ENCODE data around the gene LRRC3B.
"Not testable (repeated sequence)": the region's sequence is repeated elsewhere in the genome, so short reads cannot be mapped to it uniquely, and the experiment has no call there.

Gene LRRC3B

GRCh38 chr3:26589678-26590077 is 32.9 kb upstream of the LRRC3B start:
- no peak overlapping the region for H2BK120ac ChIP-seq (ENCODE audit: low read depth, low read length)
- no peaks in the 10 kb centered on the region for H3K79me1 ChIP-seq (ENCODE audit: low read length)
- DNase-seq, result no peak
- no peak overlapping the region for H4K5ac ChIP-seq (ENCODE audit: low read length)
- no peak overlapping the region for H4K8ac ChIP-seq (ENCODE audit: low read depth, low read length)
- H3K79me2 ChIP-seq (ENCODE audit: control insufficient read depth, insufficient read depth, low read length), result no peaks in the 10 kb centered on the region
- H2BK5ac ChIP-seq (ENCODE audit: low read length), result no peak overlapping the region
- no peaks in the 10 kb centered on the region for H3K36me3 ChIP-seq (ENCODE audit: control insufficient read depth, insufficient read depth, low read length)
- no peak overlapping the region for H3K4ac ChIP-seq (ENCODE audit: low read depth, low read length)
- H3K4me3 ChIP-seq (ENCODE audit: low read length), result no peak overlapping the region
- no peaks in the 10 kb centered on the region for H3K27me3 ChIP-seq (ENCODE audit: insufficient read depth, low read length, poor library complexity)
- H2AK5ac ChIP-seq (ENCODE audit: low read length), result no peak overlapping the region
- no peak overlapping the region for H3K9ac ChIP-seq (ENCODE audit: low read length)
- no peak overlapping the region for H2BK15ac ChIP-seq (replicated peaks; ENCODE audit: low read depth)
- H3K4me2 ChIP-seq (ENCODE audit: low read length), result no peak overlapping the region
- WGBS (ENCODE audit: extremely low coverage, insufficient coverage, low lambda C conversion rate), result no CpG with 5 or more reads among the region's 1 CpG
- no peak overlapping the region for H3K18ac ChIP-seq (ENCODE audit: low read length)
- no peak overlapping the region for H3K23ac ChIP-seq (ENCODE audit: low read length)
- no peak overlapping the region for H3K27ac ChIP-seq (ENCODE audit: low read depth, low read length)
- H3K56ac ChIP-seq (ENCODE audit: low read length), result no peak overlapping the region
- no peaks in the 10 kb centered on the region for H3K4me1 ChIP-seq (ENCODE audit: control insufficient read depth, low read depth, low read length)

- Histone ChIP-seq H3K4me3 (ENCODE audit: low read length) (no peak overlapping the region), H3K27ac (ENCODE audit: low read depth, low read length) (no peak overlapping the region), H2BK120ac (ENCODE audit: low read depth, low read length) (no peak overlapping the region), H3K79me2 (ENCODE audit: control insufficient read depth, insufficient read depth, low read length) (no peaks in the 10 kb centered on the region), H3K4me2 (ENCODE audit: low read length) (no peak overlapping the region), H3K27me3 (ENCODE audit: insufficient read depth, low read length, poor library complexity) (no peaks in the 10 kb centered on the region), H3K9ac (ENCODE audit: low read length) (no peak overlapping the region), H2BK15ac (replicated peaks; ENCODE audit: low read depth) (no peak overlapping the region), H3K56ac (ENCODE audit: low read length) (no peak overlapping the region), H4K8ac (ENCODE audit: low read depth, low read length) (no peak overlapping the region), H3K18ac (ENCODE audit: low read length) (no peak overlapping the region), H4K5ac (ENCODE audit: low read length) (no peak overlapping the region), H2BK5ac (ENCODE audit: low read length) (no peak overlapping the region), H3K4me1 (ENCODE audit: control insufficient read depth, low read depth, low read length) (no peaks in the 10 kb centered on the region), H3K36me3 (ENCODE audit: control insufficient read depth, insufficient read depth, low read length) (no peaks in the 10 kb centered on the region), H3K4ac (ENCODE audit: low read depth, low read length) (no peak overlapping the region), H2AK5ac (ENCODE audit: low read length) (no peak overlapping the region), H3K23ac (ENCODE audit: low read length) (no peak overlapping the region), H3K79me1 (ENCODE audit: low read length) (no peaks in the 10 kb centered on the region)
- DNase-seq, result no peak
- WGBS (ENCODE audit: extremely low coverage, insufficient coverage, low lambda C conversion rate), result no CpG with 5 or more reads among the region's 5 CpGs
These were observed 31.6 kb upstream of the LRRC3B start for GRCh38 chr3:26590919-26591484.

- no peak overlapping the region for H2AK5ac ChIP-seq (ENCODE audit: low read length)
- H2BK5ac ChIP-seq (ENCODE audit: low read length), result no peak overlapping the region
- no peaks in the 10 kb centered on the region for H3K79me2 ChIP-seq (ENCODE audit: control insufficient read depth, insufficient read depth, low read length)
- no peak overlapping the region for H3K4me3 ChIP-seq (ENCODE audit: low read length)
- H3K4me2 ChIP-seq (ENCODE audit: low read length), result no peak overlapping the region
- no peaks in the 10 kb centered on the region for H3K4me1 ChIP-seq (ENCODE audit: control insufficient read depth, low read depth, low read length)
- H3K79me1 ChIP-seq (ENCODE audit: low read length), result no peaks in the 10 kb centered on the region
- H3K56ac ChIP-seq (ENCODE audit: low read length), result no peak overlapping the region
- H4K8ac ChIP-seq (ENCODE audit: low read depth, low read length), result no peak overlapping the region
- no peak overlapping the region for H3K27ac ChIP-seq (ENCODE audit: low read depth, low read length)
- no peak overlapping the region for H2BK15ac ChIP-seq (replicated peaks; ENCODE audit: low read depth)
- no peaks in the 10 kb centered on the region for H3K27me3 ChIP-seq (ENCODE audit: insufficient read depth, low read length, poor library complexity)
- H3K18ac ChIP-seq (ENCODE audit: low read length), result no peak overlapping the region
- H3K4ac ChIP-seq (ENCODE audit: low read depth, low read length), result no peak overlapping the region
- no peaks in the 10 kb centered on the region for H3K36me3 ChIP-seq (ENCODE audit: control insufficient read depth, insufficient read depth, low read length)
- no peak for DNase-seq
- no peak overlapping the region for H2BK120ac ChIP-seq (ENCODE audit: low read depth, low read length)
- H3K9ac ChIP-seq (ENCODE audit: low read length), result no peak overlapping the region
- H3K23ac ChIP-seq (ENCODE audit: low read length), result no peak overlapping the region
- no peak overlapping the region for H4K5ac ChIP-seq (ENCODE audit: low read length)
- WGBS (ENCODE audit: extremely low coverage, insufficient coverage, low lambda C conversion rate), result no CpG with 5 or more reads among the region's 3 CpGs
These were observed 30.6 kb upstream of the LRRC3B start for GRCh38 chr3:26591926-26592325.

GRCh38 chr3:26592451-26592850 is 30.1 kb upstream of the LRRC3B start:
- H2BK5ac ChIP-seq (ENCODE audit: low read length), result no peak overlapping the region
- no peak overlapping the region for H3K56ac ChIP-seq (ENCODE audit: low read length)
- H2BK15ac ChIP-seq (replicated peaks; ENCODE audit: low read depth), result no peak overlapping the region
- no peak overlapping the region for H3K18ac ChIP-seq (ENCODE audit: low read length)
- H2BK120ac ChIP-seq (ENCODE audit: low read depth, low read length), result no peak overlapping the region
- no peak overlapping the region for H3K23ac ChIP-seq (ENCODE audit: low read length)
- no peak overlapping the region for H4K8ac ChIP-seq (ENCODE audit: low read depth, low read length)
- no peak overlapping the region for H2AK5ac ChIP-seq (ENCODE audit: low read length)
- DNase-seq, result no peak
- H3K9ac ChIP-seq (ENCODE audit: low read length), result no peak overlapping the region
- H3K27ac ChIP-seq (ENCODE audit: low read depth, low read length), result no peak overlapping the region
- no peaks in the 10 kb centered on the region for H3K4me1 ChIP-seq (ENCODE audit: control insufficient read depth, low read depth, low read length)
- no peak overlapping the region for H3K4ac ChIP-seq (ENCODE audit: low read depth, low read length)
- no peaks in the 10 kb centered on the region for H3K36me3 ChIP-seq (ENCODE audit: control insufficient read depth, insufficient read depth, low read length)
- no peaks in the 10 kb centered on the region for H3K79me1 ChIP-seq (ENCODE audit: low read length)
- H3K79me2 ChIP-seq (ENCODE audit: control insufficient read depth, insufficient read depth, low read length), result no peaks in the 10 kb centered on the region
- WGBS (ENCODE audit: extremely low coverage, insufficient coverage, low lambda C conversion rate), result no CpG with 5 or more reads among the region's 4 CpGs
- no peaks in the 10 kb centered on the region for H3K27me3 ChIP-seq (ENCODE audit: insufficient read depth, low read length, poor library complexity)
- H3K4me2 ChIP-seq (ENCODE audit: low read length), result no peak overlapping the region
- no peak overlapping the region for H4K5ac ChIP-seq (ENCODE audit: low read length)
- no peak overlapping the region for H3K4me3 ChIP-seq (ENCODE audit: low read length)

- Histone ChIP-seq H4K8ac (ENCODE audit: low read depth, low read length) (no peak overlapping the region), H3K56ac (ENCODE audit: low read length) (no peak overlapping the region), H3K23ac (ENCODE audit: low read length) (no peak overlapping the region), H2BK5ac (ENCODE audit: low read length) (no peak overlapping the region), H3K36me3 (ENCODE audit: control insufficient read depth, insufficient read depth, low read length) (no peaks in the 10 kb centered on the region), H4K5ac (ENCODE audit: low read length) (no peak overlapping the region), H3K18ac (ENCODE audit: low read length) (no peak overlapping the region), H2AK5ac (ENCODE audit: low read length) (no peak overlapping the region), H3K4me3 (ENCODE audit: low read length) (no peak overlapping the region), H3K9ac (ENCODE audit: low read length) (no peak overlapping the region), H3K79me1 (ENCODE audit: low read length) (no peaks in the 10 kb centered on the region), H2BK120ac (ENCODE audit: low read depth, low read length) (no peak overlapping the region), H3K27ac (ENCODE audit: low read depth, low read length) (no peak overlapping the region), H2BK15ac (replicated peaks; ENCODE audit: low read depth) (no peak overlapping the region), H3K79me2 (ENCODE audit: control insufficient read depth, insufficient read depth, low read length) (no peaks in the 10 kb centered on the region), H3K4me2 (ENCODE audit: low read length) (no peak overlapping the region), H3K4ac (ENCODE audit: low read depth, low read length) (no peak overlapping the region), H3K4me1 (ENCODE audit: control insufficient read depth, low read depth, low read length) (no peaks in the 10 kb centered on the region), H3K27me3 (ENCODE audit: insufficient read depth, low read length, poor library complexity) (no peaks in the 10 kb centered on the region)
- DNase-seq, result no peak
- no CpG with 5 or more reads among the region's 3 CpGs for WGBS (ENCODE audit: extremely low coverage, insufficient coverage, low lambda C conversion rate)
These were observed 26.2 kb upstream of the LRRC3B start for GRCh38 chr3:26596335-26596734.

- H3K79me1 ChIP-seq (ENCODE audit: low read length); H2BK5ac ChIP-seq (ENCODE audit: low read length); H3K9ac ChIP-seq (ENCODE audit: low read length); H3K4me3 ChIP-seq (ENCODE audit: low read length); H4K8ac ChIP-seq (ENCODE audit: low read depth, low read length); H3K4ac ChIP-seq (ENCODE audit: low read depth, low read length); H3K18ac ChIP-seq (ENCODE audit: low read length); H3K23ac ChIP-seq (ENCODE audit: low read length); H3K79me2 ChIP-seq (ENCODE audit: control insufficient read depth, insufficient read depth, low read length); H3K4me2 ChIP-seq (ENCODE audit: low read length); H3K4me1 ChIP-seq (ENCODE audit: control insufficient read depth, low read depth, low read length); H2BK120ac ChIP-seq (ENCODE audit: low read depth, low read length); H3K27me3 ChIP-seq (ENCODE audit: insufficient read depth, low read length, poor library complexity); H3K56ac ChIP-seq (ENCODE audit: low read length); H3K36me3 ChIP-seq (ENCODE audit: control insufficient read depth, insufficient read depth, low read length); H2AK5ac ChIP-seq (ENCODE audit: low read length); H2BK15ac ChIP-seq (replicated peaks; ENCODE audit: low read depth); H4K5ac ChIP-seq (ENCODE audit: low read length); H3K27ac ChIP-seq (ENCODE audit: low read depth, low read length); DNase-seq: not testable (repeated sequence)
- WGBS (ENCODE audit: extremely low coverage, insufficient coverage, low lambda C conversion rate), result no CpG with 5 or more reads among the region's 1 CpG
These were observed 19.3 kb upstream of the LRRC3B start for GRCh38 chr3:26603311-26603710.

All from mesendoderm (in vitro differentiated cells).